MCF 10A (cell line): ENCODE measurements around the gene CKB. TPM values are rescaled to one million over a fixed set of nuclear protein-coding genes. Genes with fewer than 3 reads are reported as not detected.

Experiments
- BruUV-seq: library from RNA; stranded (reverse); fragments of 400-500 nt; replicated peaks from 2 replicates; lab custom pipeline; 2021; lab: Mats Ljungman, UMichigan
- CTCF ChIA-PET: fragments of 300-600 bp; sonication (Branson Sonifier 250); formaldehyde crosslinking; extraction: SDS; loops from one replicate; lab custom pipeline; 2021; ENCODE audit warnings: antibody characterized with exemption, inconsistent platforms; lab: Yijun Ruan, JAX
- POLR2A ChIA-PET: fragments of 300-600, 350-650 bp; sonication (Branson Sonifier 250); formaldehyde crosslinking; extraction: SDS; loops from one replicate; lab custom pipeline; 2020; ENCODE audit warnings: antibody characterized with exemption, inconsistent platforms; lab: Yijun Ruan, JAX
- DNase-seq: peaks from one replicate; pipeline ENCODE4 v3.0.0-alpha.2; 2018; ENCODE audit not compliant: unreplicated experiment
- H3K27ac Mint-ChIP-seq: one replicate; pipeline ENCODE4 v1.8.0; 2022; ENCODE audit warnings: mild to moderate bottlenecking, low read depth, mixed read lengths; ENCODE audit not compliant: unreplicated experiment
- H3K27me3 Mint-ChIP-seq: one replicate; pipeline ENCODE4 v1.8.0; 2022; ENCODE audit warnings: mixed read lengths; ENCODE audit not compliant: insufficient read depth, unreplicated experiment
- H3K36me3 Mint-ChIP-seq: one replicate; pipeline ENCODE4 v1.8.0; 2022; ENCODE audit warnings: mild to moderate bottlenecking, moderate library complexity, mixed read lengths; ENCODE audit not compliant: insufficient read depth, unreplicated experiment
- H3K4me1 Mint-ChIP-seq: one replicate; pipeline ENCODE4 v1.8.0; 2022; ENCODE audit warnings: mixed read lengths; ENCODE audit not compliant: insufficient read depth, unreplicated experiment
- H3K4me3 Mint-ChIP-seq: one replicate; pipeline ENCODE4 v1.8.0; 2022; ENCODE audit warnings: mild to moderate bottlenecking, moderate library complexity, mixed read lengths; ENCODE audit not compliant: unreplicated experiment
- H3K9me3 Mint-ChIP-seq: one replicate; pipeline ENCODE4 v1.8.0; 2022; ENCODE audit warnings: mixed read lengths; ENCODE audit not compliant: unreplicated experiment
- CTCF ChIP-seq: fragments of 200-600 bp; IDR thresholded peaks from one replicate; pipeline ENCODE4 v1.8.0; 2022; ENCODE audit warnings: antibody characterized with exemption, mild to moderate bottlenecking; ENCODE audit not compliant: unreplicated experiment
- intact Hi-C: fragments of 100-400 bp; cut with micrococcal nuclease; formaldehyde crosslinking; loops from 2 replicates; pipeline ENCODE4 v1.14.1; 2022
- total RNA-seq: library from RNA; stranded (reverse); gene quantifications from 2 replicates; pipeline ENCODE4 v1.2.3, GENCODE V29; 2022

The CKB gene
- total RNA-seq, 1 experiment from 2014 or later: 8.5 TPM

- Mint-ChIP-seq H3K27ac (peak overlapping the region; percentile 49), H3K4me3 (no peak overlapping the region), H3K4me1 (peaks cover 19% of the 10 kb centered on the region), H3K36me3 (peaks cover 70% of the 10 kb centered on the region), H3K9me3 (no peaks in the 10 kb centered on the region), H3K27me3 (no peaks in the 10 kb centered on the region)
- BruUV-seq: no TSS peak
- POLR2A ChIA-PET: interaction anchor here (0.6 to 1.1 kb wide), 2 partner anchors 9 to 14 kb away, joined by 3 read pairs; no protein-coding TSS in a partner anchor
- CTCF ChIA-PET: interaction anchor here (0.6 to 2.4 kb wide), 10 partner anchors 8 to 622 kb away, joined by 3 to 14 read pairs (median 3); no protein-coding TSS in a partner anchor
- TF ChIP-seq CTCF: no peak
- intact Hi-C loops: no loop called here
- DNase-seq: no peak
Observed at GRCh38 chr14:103509864-103510723, 12.5 kb downstream of the CKB start.

- no TSS peak for BruUV-seq
- POLR2A ChIA-PET: interaction anchor here (0.6 kb wide), 1 partner anchor 22 kb away, joined by 3 read pairs; no protein-coding TSS in a partner anchor
- H3K36me3 Mint-ChIP-seq: peaks cover 79% of the 10 kb centered on the region
- no peak overlapping the region for H3K27ac Mint-ChIP-seq
- TF ChIP-seq CTCF: no peak
- no peak overlapping the region for H3K4me3 Mint-ChIP-seq
- intact Hi-C loops: no loop called here
- CTCF ChIA-PET: interaction anchor here (0.7 to 2.2 kb wide), 6 partner anchors 10 to 52 kb away, joined by 3 to 10 read pairs (median 3); no protein-coding TSS in a partner anchor
- no peak for DNase-seq
- H3K27me3 Mint-ChIP-seq: no peaks in the 10 kb centered on the region
- peaks cover 16% of the 10 kb centered on the region for H3K4me1 Mint-ChIP-seq
- no peaks in the 10 kb centered on the region for H3K9me3 Mint-ChIP-seq
Observed at GRCh38 chr14:103508521-103509329, 13.9 kb downstream of the CKB start.

DNA sequence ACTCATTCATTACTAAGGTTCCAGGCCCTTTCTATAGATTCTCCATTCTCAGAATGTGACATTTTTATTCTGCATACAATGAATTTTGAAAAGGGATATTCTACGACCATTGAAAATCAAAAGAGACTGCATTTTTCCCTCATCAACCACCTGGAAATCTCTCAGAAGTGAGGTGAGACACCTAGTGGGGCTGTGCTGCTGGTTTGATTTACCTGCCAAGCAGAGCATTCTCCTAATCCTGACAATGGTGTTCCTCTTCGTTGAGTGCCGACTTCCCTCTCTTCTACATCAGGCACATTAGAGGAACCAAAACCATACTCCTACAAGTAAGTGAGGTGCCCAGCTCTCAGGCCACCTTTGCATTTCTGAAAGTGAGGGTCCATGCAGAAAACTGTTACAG lies 14.9 kb downstream of the CKB start:
- DNase-seq: no peak
- ChIA-PET CTCF (interaction anchor here (0.9 to 2.2 kb wide), 2 partner anchors 11 to 118 kb away, joined by 3 to 10 read pairs; no protein-coding TSS in a partner anchor), POLR2A (no interaction called here)
- intact Hi-C loops: no loop called here
- no peaks in the 10 kb centered on the region for H3K27me3 Mint-ChIP-seq
- peaks cover 6% of the 10 kb centered on the region for H3K4me1 Mint-ChIP-seq
- no peak for TF ChIP-seq CTCF
- no peaks in the 10 kb centered on the region for H3K9me3 Mint-ChIP-seq
- no TSS peak for BruUV-seq
- H3K4me3 Mint-ChIP-seq: no peak overlapping the region
- no peak overlapping the region for H3K27ac Mint-ChIP-seq
- H3K36me3 Mint-ChIP-seq: peaks cover 89% of the 10 kb centered on the region
